Prostate gland (tissue), 2 donors: ENCODE results near the gene FAXC.

Experiments used
- CTCF ChIP-seq, 4 experiments: fragments of 200-600 bp in 2 of 4; fragments of 450-650 bp in 2 of 4; sonication (generic) in 2 of 4; IDR thresholded peaks; 1 replicate in 3 of 4; 2 replicates in 1 of 4; pipeline ENCODE4 v1.5.1; 2016 to 2019; ENCODE audit warnings: antibody characterized with exemption in 4 of 4, mild to moderate bottlenecking in 2 of 4, moderate library complexity in 2 of 4
- POLR2A ChIP-seq: fragments of 450-650 bp; IDR thresholded peaks from one replicate; pipeline ENCODE4 v1.6.1; 2016; ENCODE audit warnings: antibody characterized with exemption, mild to moderate bottlenecking
- POLR2AphosphoS5 ChIP-seq: sonication (generic); formaldehyde crosslinking; IDR thresholded peaks from one replicate; pipeline ENCODE4 v1.6.1; 2017; ENCODE audit warnings: antibody characterized with exemption

- TF ChIP-seq CTCF (IDR thresholded peaks at IDR 0.05) (no peak), POLR2A (no peak), POLR2AphosphoS5 (no peak)
Observed at GRCh38 chr6:99347804-99348203, 1.7 kb downstream of the FAXC start.
